ENCODE data around the gene BCL2L11. TPM values are rescaled to one million over a fixed set of nuclear protein-coding genes. Genes with fewer than 3 reads are reported as not detected.

The BCL2L11 gene
- total RNA-seq, 1 experiment from 2014 or later, result 21.2 TPM

DNA sequence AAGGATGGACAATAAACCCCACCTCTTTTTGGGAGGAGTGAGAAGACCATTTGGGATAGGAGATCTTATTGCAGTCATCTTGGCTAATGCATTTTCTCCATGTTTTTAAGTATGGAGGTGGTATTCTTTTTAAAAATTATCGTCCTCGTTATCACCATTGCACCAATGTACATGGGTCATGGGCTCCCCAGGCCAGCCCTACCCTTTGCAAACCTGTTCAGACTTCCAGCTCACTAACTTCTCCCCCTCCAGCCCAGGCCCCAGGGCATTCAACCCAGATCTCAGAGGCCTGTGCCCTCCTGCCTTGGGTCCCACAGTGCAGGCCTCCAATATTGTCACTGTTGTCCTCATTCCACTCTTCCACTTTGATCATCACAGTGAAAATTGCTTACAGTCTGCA, 68.4 kb downstream of the BCL2L11 start:
- H2AFZ ChIP-seq (ENCODE audit: low read length), result no peak overlapping the region
- no peak overlapping the region for H3K23ac ChIP-seq (ENCODE audit: insufficient read length, low read depth, low read length)
- H3K9me3 Mint-ChIP-seq, result no peaks in the 10 kb centered on the region
- H4K8ac ChIP-seq (replicated peaks; ENCODE audit: insufficient read length, low read depth, low read length), result no peak overlapping the region
- no peak overlapping the region for H2BK12ac ChIP-seq (ENCODE audit: insufficient read length, low read depth, low read length)
- H3K27me3 Mint-ChIP-seq (ENCODE audit: low read depth), result peaks cover 8% of the 10 kb centered on the region
- H4K20me1 ChIP-seq (ENCODE audit: control insufficient read depth, insufficient read depth, insufficient read length), result peaks cover 2% of the 10 kb centered on the region
- H2BK20ac ChIP-seq (ENCODE audit: low read depth, low read length, poor library complexity, severe bottlenecking), result no peak overlapping the region
- no peak overlapping the region for H3K56ac ChIP-seq (ENCODE audit: insufficient read length, low read depth, low read length)
- TF ChIP-seq CTCF (conservative IDR thresholded peaks at IDR 0.05), result no peak
- no peak overlapping the region for H3K4me2 ChIP-seq (ENCODE audit: insufficient read depth, insufficient read length, low read length)
- no peaks in the 10 kb centered on the region for H3K36me3 Mint-ChIP-seq (ENCODE audit: insufficient read depth in 1 of 3, low read depth in 3 of 3)
- H3T11ph ChIP-seq (ENCODE audit: low read length), result no peak overlapping the region
- WGBS (ENCODE audit: extremely low coverage, insufficient read length, low lambda C conversion rate), result no CpG with 5 or more reads among the region's 2 CpGs
- no peak overlapping the region for H2BK120ac ChIP-seq (ENCODE audit: low read depth, low read length, poor library complexity, severe bottlenecking)
- H3K4ac ChIP-seq (ENCODE audit: low read depth, low read length), result no peak overlapping the region
- H3K79me2 ChIP-seq (ENCODE audit: insufficient read depth, low read length), result no peaks in the 10 kb centered on the region
- H3K4me1 ChIP-seq (ENCODE audit: insufficient read depth, low read length), result no peaks in the 10 kb centered on the region
- H3K9me3 ChIP-seq (ENCODE audit: control insufficient read depth, low read depth, low read length), result no peaks in the 10 kb centered on the region
- no peaks in the 10 kb centered on the region for H3K27me3 ChIP-seq (ENCODE audit: insufficient read depth, low read length)
- H3K18ac ChIP-seq (ENCODE audit: insufficient read length, low read depth, low read length), result no peak overlapping the region
- H2BK15ac ChIP-seq (ENCODE audit: low read depth, low read length), result no peak overlapping the region
- H2AK5ac ChIP-seq (ENCODE audit: insufficient read length, low read length), result no peak overlapping the region
- no peak overlapping the region; a peak in 1 of 7 replicates for H3K27ac Mint-ChIP-seq
- H3K23me2 ChIP-seq (ENCODE audit: insufficient read length, low read depth, low read length, poor library complexity, severe bottlenecking), result no peaks in the 10 kb centered on the region
- H3K27ac ChIP-seq (ENCODE audit: insufficient read length, low read depth, low read length), result no peak overlapping the region
- H4K91ac ChIP-seq (ENCODE audit: insufficient read length, low read depth, low read length), result no peak overlapping the region
- H2BK5ac ChIP-seq (ENCODE audit: insufficient read length, low read length), result no peak overlapping the region
- no peak overlapping the region for H3K4me3 Mint-ChIP-seq
- no peak for DNase-seq
- H3K4me1 Mint-ChIP-seq, result 0 out of 4 replicates have a peak, but pooled peaks cover 0 to 3% of the 10 kb centered on the region in 2 experiments
- H3K14ac ChIP-seq (ENCODE audit: insufficient read depth, low read length), result no peak overlapping the region
- H3K79me1 ChIP-seq (ENCODE audit: insufficient read depth, low read depth, low read length, poor library complexity, severe bottlenecking), result no peaks in the 10 kb centered on the region
- H3K9ac ChIP-seq (ENCODE audit: extremely low read depth, insufficient read length, low read length), result no peak overlapping the region
- no peak overlapping the region for H4K5ac ChIP-seq (ENCODE audit: insufficient read length, low read depth, low read length)

Data from H9 (cell line).